ENCODE data around the gene KCNIP2.

Gene KCNIP2

DNA sequence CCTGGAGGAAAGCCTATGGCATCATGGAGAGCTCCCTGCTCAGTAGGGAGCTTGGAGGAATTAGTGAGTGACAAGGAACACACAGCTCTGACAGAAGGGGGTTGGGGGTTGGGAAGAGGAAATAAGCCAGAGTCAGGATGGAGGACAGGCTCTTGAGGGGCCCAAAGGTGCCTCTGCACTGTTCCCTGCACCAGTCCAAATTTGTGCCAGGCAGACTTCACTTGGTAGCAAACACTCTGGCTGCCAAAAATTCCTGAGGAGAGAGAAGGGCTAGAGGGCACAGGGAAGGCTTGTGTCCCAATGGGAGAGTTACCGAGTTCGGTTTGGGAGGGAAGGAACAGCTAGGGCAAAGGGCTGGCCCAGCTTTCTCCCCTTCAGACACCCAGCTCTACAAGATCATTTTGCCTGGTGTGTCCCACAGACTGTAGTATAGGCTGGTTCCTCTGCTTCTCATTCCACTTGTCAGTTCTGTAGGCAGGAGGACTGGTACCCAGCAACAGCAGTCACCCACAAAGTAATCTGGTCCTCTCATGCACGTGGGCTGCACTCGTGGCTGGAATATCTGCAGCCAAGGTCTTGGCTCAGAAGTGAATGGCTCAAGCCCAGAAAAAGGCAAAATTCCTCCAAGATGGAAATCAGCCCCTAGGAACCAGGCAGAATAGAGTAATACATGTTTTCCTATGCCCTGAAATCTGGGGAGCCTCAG is 8.0 kb upstream of the KCNIP2 start:
- DNase-seq = no peak

DNA sequence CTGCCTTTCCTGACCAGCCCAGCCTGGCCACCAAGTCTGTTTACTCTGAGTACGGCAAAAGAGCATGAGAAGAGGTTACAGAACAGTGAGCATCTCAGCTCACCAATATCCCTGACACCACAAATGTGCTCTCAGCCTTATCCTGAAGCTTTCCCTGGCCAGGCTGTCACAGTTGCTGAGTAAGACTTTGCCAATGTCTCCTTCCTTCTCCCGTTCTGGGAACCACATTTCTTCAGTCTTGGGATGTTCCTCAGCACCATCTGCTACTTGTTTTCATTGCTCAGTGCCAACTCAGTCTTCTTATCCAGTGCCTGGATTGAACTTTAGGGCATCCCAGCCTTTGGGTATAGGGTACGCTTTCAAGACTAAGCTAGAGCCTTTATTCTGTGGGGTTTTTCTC is 7.1 kb upstream of the KCNIP2 start:
- no peak for DNase-seq

DNA sequence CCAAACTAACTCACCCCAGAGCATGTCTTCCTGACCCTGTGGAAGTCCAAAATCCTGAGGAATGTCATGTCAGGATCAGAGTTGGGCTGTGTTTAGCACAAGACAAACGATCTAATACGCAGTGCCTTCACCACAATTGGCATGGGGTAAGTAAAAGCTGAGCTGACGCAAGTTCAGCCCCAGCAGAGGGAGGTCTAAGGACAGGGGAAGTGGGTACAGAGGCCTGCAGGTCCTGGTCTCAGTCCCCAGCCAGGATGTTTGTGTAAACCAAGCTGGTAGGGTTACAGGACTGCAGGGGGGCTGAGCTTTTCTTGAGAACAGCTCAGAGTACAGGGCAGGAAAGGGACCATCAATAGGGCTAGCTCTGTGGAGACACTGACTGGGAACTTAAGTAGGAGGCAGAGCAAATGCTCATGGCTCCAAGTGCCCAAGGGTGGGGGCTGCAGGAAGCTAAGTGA is 5.3 kb upstream of the KCNIP2 start:
- DNase-seq = no peak

DNA sequence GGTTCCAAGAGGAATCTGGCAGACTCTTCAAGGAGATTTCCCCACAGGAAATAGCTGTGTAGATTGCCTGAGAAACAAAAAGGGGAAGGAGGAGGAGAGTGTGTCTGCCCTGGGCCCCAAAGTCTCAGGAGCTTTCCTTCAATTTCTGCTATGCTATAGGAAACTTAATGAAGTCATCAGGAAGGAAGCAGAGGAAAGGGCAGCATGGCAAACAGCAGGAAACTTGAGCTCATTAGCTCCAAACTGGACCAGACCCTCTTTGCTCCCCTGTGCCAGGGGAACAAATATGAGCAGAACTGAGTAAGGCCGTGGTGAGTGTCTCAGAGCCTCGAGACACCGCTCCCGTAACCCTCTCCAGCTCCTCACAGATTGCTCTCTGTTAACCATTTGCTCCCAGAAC is 4.8 kb upstream of the KCNIP2 start:
- no peak for DNase-seq

DNA sequence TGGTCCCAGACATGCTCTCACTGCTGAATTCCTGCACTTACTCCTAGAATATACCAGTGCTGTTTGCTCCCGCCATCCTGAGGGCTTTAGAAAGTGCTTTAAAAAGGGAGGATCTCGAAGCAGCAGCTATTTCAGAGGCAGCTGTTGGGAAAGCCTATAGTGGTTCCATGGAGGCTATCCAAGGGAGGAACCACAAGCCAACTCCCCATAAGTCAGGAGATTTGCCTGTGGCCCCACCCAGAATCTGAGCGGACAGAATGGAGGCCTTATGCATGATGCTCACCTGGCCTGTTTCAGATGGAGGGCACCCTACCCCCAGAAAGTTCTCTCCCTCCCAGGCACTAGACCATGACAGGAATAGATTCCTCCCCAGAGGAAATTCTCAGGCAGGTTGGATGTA is 2.3 kb upstream of the KCNIP2 start:
- no peak for DNase-seq

DNA sequence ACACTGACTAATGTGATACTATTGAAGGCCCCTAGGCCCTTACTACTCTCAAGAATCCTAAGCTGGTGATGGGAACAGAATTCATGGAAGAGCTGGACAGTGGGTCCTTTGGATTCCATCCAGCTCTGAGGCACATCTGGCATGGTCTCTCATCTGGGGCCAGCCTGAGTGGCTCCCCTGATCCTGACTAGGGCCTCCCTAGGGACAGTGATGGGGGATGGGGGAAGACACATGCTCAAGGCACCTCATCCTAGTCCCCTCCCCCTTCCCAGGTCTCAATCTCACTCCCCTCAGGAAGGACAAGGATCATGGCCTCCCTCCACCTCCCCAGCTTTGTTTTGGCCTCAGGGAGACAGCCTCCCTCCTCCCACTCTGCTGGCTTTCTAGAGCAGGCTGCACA is 1.8 kb downstream of the KCNIP2 start:
- DNase-seq = no peak

DNA sequence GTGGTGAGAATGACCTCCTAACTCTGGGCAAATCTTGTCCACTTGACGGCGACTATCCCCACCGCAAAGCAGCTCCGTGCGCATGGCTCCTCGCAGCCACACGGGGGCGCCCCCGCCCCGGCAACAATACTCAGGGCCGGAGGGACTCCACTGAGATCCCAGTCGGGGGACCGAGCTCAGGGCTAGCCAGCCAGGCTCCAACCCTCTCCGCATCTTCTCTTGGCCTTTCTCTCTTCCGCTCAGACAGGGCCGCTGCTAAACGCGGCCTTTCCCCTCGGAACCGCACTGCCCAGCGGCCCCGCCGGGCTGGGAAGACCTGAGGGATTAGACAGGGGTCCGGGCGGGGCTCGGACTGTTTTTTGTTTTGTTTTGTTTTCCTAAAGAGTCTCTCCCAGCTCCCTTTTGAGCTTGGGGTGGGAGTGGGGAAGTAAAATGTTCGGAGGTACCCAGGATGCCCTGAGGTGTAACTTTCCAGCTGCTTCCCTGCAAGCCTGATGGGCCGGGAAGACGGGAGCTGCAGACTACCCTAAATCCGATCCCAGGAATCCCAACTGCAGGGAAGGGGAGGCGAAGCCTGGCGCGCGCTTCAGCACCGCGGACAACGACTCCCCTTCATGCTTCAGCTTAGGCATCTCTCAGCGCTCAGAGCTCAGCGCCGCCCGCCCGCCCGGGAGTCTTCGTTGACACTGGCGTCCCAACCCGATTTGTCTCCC is 2.7 kb downstream of the KCNIP2 start:
- peak; percentile 46 for DNase-seq

DNA sequence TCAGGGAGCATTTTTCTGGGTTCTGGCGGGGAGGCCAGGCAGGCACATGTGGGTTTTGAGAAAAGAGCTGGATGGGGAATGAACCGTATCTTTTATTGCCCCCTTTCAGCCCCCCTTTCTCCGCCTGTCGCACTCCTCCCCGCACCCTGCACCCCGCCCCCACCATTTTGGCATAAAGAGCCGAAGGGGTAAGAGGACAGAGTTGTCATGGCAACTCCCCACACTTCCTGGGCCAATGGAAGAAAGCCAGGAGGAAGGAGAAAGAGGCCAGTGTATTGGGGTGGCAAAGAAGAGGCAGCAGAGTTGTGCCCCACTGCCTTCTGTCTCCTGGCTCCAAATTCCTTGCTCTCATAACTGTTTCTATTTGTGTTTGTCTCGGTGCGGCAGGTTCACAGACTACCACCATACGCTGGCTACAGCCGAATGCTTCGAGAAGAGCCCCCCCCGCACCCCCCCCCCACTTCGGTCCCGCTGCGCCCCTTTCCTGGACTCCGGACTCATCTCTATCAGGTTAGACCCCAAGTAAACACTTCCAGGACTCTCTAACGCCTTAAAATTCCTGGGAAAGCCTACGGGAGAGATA is 3.4 kb downstream of the KCNIP2 start:
- no peak for DNase-seq

DNA sequence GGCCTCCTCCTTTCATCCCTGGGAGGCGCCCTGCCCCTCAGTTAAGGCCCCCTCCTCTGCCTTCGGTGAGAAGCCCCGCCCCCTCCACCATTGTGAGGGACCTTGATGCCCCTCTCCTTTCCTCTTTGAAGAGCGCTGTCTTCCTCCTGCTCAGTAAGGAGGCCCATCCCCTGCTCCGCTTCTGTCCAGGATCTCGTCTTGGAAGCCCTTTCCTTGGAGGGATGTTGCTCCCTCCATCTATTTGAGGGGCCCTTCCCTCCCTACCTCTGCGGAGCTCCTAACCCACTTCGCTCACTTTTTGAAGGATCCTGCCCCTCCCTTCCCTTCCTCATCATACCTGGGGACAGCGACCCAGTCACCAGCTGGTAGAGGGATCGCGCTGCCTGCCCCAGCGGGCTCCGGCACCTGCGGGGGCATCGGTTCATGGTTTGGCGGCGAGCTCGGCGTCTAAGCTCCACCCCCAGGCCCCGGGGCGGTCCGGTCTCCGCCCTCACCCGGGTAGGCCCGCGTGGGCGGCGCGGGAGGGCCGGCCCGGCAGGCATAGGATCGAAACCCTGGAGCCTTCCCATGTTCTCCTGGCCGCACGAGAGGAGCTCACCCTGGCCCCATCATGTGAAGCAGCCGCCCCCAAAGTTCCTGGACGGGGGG is 4.1 kb downstream of the KCNIP2 start:
- DNase-seq = no peak

DNA sequence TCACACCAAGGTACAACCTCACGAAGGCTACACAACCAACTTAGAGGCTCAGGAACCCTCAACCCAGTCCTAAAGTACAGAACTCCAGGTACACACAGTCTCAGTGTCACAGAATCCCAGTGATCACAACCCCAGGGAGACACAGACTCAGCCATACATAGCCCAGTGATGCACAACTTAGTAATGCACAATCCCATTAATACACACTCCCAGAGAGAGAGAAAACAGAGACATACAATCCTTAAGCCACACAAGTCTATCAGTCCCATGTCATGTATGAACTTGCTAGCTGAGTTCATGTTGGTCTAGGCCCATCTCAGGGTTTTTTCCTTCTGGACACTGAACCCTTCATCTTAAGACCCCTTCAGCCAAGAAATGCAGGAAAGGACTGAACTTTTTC is 4.6 kb downstream of the KCNIP2 start:
- no peak for DNase-seq

DNA sequence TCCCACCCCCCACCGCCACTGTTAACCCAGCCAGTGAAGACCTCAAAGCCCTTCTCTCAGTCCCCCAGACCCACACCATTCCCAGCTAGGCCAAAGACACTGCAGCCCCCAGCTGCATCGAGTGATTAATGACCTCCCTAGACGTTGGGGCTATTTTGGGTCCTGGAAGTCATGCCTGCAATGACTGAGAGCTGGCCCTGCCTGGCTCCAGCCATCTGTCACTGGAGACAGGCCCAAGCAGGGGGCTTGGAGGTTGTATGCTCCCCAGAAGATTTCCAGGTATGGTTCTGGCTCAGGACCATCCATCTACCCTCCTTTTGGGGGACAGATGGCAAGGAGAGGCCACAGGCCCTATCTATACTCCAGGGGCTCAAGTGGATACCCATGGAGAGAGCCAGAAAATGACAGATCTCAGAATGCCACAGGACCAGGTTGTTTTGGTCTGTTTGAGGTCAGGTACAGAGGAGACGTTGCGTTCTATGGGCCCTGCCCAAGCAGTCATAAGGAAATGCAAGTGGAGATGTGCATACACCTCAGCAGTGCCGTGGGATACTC is 5.1 kb downstream of the KCNIP2 start:
- no peak for DNase-seq

DNA sequence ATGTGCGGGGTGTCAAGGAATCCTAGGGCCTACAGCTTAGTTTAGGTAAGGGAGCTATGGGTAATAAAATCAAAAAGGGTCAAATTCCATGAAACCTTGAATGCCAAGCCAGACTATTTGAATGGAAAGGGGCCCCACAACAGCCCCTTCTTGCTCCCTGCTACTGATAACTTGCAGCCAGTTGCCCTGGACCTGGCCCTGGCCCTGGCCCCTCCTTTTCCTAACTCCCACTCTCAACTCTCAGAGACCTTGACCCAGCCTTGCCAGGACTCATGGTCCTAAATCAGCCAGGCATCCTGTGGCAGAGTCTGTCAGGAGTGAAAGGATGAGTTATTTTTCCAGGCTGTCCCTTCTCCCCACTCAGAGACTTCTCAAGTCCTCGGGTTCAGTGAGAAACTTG is 5.9 kb downstream of the KCNIP2 start:
- DNase-seq = no peak

DNA sequence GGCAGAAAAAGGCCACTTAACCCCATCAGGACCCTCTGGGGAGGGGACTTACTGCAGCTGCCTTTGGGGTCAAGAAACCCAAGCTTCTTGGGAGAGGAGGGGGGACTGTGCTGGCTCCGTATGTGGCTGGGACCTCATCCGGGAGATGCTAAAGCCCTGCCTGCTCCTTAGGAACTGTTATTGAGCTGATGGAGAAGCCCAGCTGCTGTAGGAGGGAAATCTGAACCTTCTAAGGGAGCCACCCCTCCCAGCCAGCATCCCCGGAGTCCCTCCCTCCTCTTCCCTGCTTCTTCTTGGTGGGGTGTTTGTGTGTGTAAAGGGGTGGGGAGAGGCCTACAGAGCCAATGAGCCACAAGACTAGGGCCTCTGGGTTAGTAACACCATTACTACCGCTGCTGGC is 8.2 kb downstream of the KCNIP2 start:
- DNase-seq = no peak

DNA sequence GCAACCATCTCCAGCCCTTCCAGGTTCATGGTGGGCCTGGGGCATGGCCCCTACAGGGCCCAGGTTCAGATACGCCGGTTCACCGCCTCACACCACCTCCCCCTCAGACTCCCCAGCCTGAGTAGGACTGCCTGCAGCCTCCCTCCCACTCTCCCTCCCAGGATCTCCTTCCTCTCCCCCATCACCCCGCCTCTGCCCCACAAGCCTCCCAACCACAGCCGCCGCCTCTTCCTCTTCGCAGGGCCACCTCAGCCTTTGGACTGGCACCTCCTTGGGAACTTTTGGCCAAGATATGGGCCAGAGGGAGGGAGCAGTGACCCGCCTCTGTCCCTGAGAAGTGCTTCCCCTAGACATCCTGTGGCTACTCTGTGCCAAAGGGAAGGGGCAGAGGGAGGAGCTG is 9.3 kb downstream of the KCNIP2 start:
- no peak for DNase-seq

DNA sequence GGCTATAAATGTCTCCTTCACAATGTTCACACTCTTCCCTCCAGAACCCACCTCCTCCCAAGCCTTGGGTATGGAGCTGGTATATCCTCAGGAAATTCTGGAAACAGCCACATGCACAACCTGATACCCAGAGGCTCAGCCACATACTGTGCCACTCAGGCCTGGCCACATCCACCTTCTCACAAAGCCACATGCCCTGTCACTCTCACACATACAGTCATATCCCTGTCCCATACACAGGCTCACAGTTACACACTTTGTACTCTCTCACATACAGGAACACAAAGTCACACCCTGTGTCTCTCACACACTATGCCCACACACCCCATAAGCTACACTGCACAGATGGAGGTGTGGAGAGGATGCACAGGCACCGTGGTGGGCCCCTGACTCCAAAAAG is 10.1 kb downstream of the KCNIP2 start:
- DNase-seq = no peak

DNA sequence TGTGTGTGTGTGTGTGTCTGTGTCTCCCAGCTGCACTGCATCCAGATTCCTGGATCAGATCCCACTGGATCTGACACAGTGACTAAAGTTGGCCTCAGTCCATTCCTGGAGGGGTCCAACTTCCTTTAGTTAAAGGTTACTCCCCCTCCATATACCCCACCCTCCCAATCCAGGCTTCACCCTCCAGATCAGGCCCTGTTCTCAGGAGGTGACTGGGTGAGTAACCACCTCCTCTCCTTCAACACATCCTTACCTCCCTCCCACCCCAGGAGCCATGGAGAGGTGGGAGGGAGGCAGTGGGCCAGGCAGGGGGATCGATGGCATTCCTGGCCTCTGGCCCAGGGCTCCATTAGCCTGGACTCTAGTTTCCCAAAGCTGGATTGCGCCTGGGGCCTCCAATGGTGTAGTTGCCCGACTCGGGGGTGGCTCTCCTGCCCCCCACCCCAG is 11.3 kb downstream of the KCNIP2 start:
- no peak for DNase-seq

DNA sequence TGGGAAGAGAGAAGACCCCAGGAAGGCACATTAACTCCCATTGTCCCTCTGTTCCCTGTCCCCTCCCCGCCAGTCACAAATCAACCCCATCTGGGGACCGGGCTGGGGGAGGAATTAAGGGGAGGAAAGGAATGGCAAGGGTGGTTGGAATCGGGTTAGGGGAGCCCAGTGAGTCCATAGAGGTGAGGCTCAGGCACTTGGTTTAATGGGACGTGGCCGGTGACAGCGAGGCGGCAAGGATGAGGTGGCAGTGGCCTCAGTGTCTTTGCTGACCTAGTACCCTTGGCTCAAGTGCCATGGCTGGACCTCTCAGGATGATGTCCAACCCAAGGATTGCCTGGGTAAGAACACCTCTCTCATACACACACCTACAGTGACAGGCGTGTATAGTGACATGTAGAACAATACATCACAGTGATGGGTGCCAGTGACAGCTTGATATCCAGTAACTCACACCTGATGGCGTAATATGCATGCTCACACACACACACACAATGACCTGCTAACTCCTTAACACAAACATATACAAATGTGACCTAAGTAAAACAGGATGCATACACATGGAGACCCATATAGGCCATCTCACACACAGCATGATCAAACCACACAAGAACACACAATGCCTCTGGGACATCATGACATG is 12.3 kb downstream of the KCNIP2 start:
- no peak for DNase-seq

DNA sequence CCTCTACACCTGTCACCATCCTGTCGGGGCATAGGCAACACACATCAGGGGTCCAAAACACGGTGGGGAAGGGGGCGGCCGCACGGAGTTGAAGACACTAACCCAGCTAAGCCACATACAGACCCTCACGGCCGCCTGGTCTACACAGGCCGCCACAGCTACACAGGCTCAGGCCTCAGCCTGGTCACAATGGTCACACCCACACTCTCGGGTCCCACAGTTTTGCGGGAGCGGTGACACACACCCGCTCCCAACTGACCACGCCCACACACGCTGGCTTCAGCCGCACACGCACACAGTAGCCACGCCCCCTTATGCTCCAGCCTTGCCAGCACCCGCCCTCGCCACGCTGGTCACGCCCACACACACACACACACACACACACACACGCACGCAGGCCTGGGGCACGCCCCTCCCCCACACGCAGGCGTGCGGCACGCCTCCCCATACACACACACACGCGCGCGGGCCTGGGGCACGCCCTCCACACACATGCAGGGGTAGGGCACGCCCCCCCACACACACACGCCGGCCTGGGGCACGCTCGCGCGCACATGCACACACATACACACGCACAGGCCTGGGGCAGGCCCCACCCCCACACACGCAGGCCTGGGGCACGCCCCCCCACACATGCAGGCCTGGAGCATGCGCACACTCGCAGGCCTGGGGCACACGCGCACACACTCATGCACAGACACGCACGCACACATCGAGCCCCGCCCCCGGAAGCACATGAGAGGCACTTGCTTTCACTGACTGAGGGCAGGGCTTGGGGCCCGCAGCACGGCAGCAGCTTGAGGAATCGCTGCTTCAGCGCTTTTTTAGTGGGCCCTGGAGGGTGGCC is 13.1 kb downstream of the KCNIP2 start:
- DNase-seq = peak; percentile 41

DNA sequence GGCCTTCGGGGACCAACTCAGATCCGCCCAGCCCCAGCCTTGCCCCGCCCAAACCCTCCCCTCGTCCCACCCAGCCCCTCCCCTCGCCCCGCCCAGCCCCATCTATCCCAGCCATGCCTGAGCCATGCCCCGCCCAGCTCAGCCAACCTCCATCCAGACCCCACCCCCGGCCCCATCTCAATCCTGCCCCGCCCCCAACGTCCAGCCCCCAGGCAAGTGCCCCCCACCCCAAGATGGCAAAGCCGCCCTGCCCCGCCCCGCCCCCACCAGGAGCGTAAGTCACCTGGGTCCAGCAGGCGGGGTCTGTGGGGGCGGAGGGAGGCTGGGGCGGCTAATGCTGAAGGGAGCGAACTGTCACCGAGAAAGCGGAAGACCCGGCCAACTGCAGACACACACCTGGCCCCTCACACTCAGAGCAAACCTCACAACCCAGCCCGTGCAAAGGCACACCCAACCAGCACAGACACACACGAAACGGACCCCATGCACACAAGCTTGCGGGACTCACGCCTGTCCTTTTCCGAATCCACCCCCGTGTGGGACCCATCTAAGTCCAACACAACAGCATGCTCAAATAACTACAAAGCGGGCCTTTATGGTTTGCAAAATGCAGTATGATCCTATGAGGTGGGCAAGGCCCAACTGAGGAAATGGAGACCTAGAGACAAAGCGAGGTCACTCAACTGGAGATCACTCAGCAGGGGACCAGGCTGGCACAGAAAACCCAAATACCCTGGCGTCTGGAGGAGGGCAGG is 13.9 kb downstream of the KCNIP2 start:
- DNase-seq = no peak

DNA sequence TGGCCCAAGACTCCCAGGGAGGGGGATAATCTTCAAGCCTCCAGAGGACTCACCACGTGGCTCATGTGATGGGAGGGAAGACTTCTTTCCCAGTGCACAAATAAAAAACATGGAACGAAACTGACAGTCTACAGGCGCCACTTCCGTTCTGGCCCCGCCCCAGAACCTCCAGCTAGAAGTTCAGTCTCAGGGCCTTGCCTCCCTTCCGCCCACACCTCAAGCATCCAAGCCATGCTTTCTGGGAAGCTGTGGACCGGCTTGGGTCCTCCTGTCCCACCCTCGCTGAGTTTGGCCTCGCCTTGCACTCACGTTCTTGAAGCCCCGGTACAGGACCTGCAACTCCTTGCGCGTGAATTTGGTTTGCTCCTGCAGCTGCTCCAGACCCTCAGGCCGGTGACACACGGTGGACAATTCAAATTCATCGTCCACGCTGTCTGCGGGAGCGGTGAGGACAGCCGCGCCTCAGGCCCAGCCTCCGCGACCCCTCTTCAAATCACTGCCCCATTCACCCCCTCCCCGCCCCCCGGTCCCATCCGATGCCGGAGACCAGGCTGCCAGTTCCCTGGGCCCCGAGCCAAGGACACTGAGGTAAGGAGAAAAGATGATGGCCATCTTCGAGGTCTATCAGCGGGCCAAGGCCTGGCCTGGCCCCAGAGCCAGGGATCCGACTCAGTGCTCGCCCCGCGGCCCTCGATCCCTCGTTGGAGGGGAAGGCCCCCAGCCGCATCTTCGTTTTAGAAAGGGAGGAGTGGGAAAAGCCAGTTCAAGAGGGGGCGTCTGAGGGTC is 14.6 kb downstream of the KCNIP2 start:
- no peak for DNase-seq

Measured in NCI-H1694 treated with DMSO at 0.1 percent for 48 hours (cell line).